GM21515 (cell line): ENCODE measurements around the gene PROS1.

Experiments used
- ATAC-seq: cut with Tn5 transposase; IDR thresholded peaks from one replicate; pipeline ENCODE4 v1.9.1; 2021; ENCODE audit not compliant: unreplicated experiment

The PROS1 gene

GRCh38 chr3:93973131-93974126 lies at the start of gene PROS1:
Gene PROS1, minus strand, starts transcription at chr3:93973896. Its CDS starts 147 bp downstream, at chr3:93973749.
- peak; percentile 91 for ATAC-seq

GRCh38 chr3:94020293-94020692 lies 46.6 kb upstream of the PROS1 start:
- ATAC-seq: no peak

GRCh38 chr3:94019659-94020058 lies 46.0 kb upstream of the PROS1 start:
- ATAC-seq: no peak

GRCh38 chr3:94015025-94015424 lies 41.3 kb upstream of the PROS1 start:
- ATAC-seq: no peak

- no peak for ATAC-seq
Measured at GRCh38 chr3:94012185-94012584, 38.5 kb upstream of the PROS1 start.

GRCh38 chr3:94011233-94011711 lies 37.6 kb upstream of the PROS1 start:
- ATAC-seq: no peak

GRCh38 chr3:94009608-94010007 lies 35.9 kb upstream of the PROS1 start:
- ATAC-seq: no peak

GRCh38 chr3:94008253-94008652 lies 34.6 kb upstream of the PROS1 start:
- no peak for ATAC-seq

GRCh38 chr3:94004301-94004910 lies 30.7 kb upstream of the PROS1 start:
- ATAC-seq: peak; percentile 91

GRCh38 chr3:94001827-94002495 lies 28.3 kb upstream of the PROS1 start:
- no peak for ATAC-seq

GRCh38 chr3:94001191-94001590 lies 27.5 kb upstream of the PROS1 start:
- ATAC-seq: no peak

- no peak for ATAC-seq
Measured at GRCh38 chr3:93994056-93994455, 20.4 kb upstream of the PROS1 start.

- no peak for ATAC-seq
Measured at GRCh38 chr3:93992207-93992606, 18.5 kb upstream of the PROS1 start.

- no peak for ATAC-seq
Measured at GRCh38 chr3:93991631-93992030, 17.9 kb upstream of the PROS1 start.

- no peak for ATAC-seq
Measured at GRCh38 chr3:93989241-93989640, 15.5 kb upstream of the PROS1 start.

GRCh38 chr3:93988764-93989163 lies 15.1 kb upstream of the PROS1 start:
- no peak for ATAC-seq

- ATAC-seq: no peak
Measured at GRCh38 chr3:93988283-93988682, 14.6 kb upstream of the PROS1 start.

- no peak for ATAC-seq
Measured at GRCh38 chr3:93984618-93985017, 10.9 kb upstream of the PROS1 start.

- no peak for ATAC-seq
Measured at GRCh38 chr3:93983408-93983807, 9.7 kb upstream of the PROS1 start.

- ATAC-seq: no peak
Measured at GRCh38 chr3:93981649-93982048, 8.0 kb upstream of the PROS1 start.

GRCh38 chr3:93979850-93980676 lies 6.4 kb upstream of the PROS1 start, which contains the start of gene ARL13B:
Gene ARL13B, plus strand, starts transcription at chr3:93980155. Its CDS starts 269 bp downstream, at chr3:93980424.
- ATAC-seq: peak; percentile 100
